Panc1 (cell line): ENCODE measurements around the gene RCSD1.

ENCODE experiments used
- POLR2AphosphoS5 ChIP-seq: IDR thresholded peaks from 2 replicates; pipeline ENCODE4 v1.6.1; 2012; ENCODE audit warnings: mild to moderate bottlenecking, low read depth, low read length, moderate library complexity
- SIN3A ChIP-seq: IDR thresholded peaks from 2 replicates; pipeline ENCODE4 v1.6.1; 2012; ENCODE audit warnings: low read depth, mild to moderate bottlenecking, low read length, moderate library complexity, borderline replicate concordance; ENCODE audit not compliant: insufficient read depth
- TCF7L2 ChIP-seq: IDR thresholded peaks from 2 replicates; pipeline ENCODE4 v1.6.1; 2011; ENCODE audit warnings: mild to moderate bottlenecking, low read depth, low read length, inconsistent platforms
- TF ChIP-seq, protein P1 (sequence below): fragments of 450-650 bp; IDR thresholded peaks from 2 replicates; pipeline ENCODE4 v1.5.1; 2017; ENCODE audit warnings: mild to moderate bottlenecking
- TF ChIP-seq, protein P2 (sequence below), 2 experiments: IDR thresholded peaks; 2 replicates each; pipeline ENCODE4 v1.6.1; 2011 to 2012; ENCODE audit warnings: low read depth in 2 of 2, control low read depth in 1 of 2, low read length in 1 of 2, mild to moderate bottlenecking in 1 of 2, moderate library complexity in 1 of 2; ENCODE audit not compliant: insufficient read depth in 1 of 2

DNA sequence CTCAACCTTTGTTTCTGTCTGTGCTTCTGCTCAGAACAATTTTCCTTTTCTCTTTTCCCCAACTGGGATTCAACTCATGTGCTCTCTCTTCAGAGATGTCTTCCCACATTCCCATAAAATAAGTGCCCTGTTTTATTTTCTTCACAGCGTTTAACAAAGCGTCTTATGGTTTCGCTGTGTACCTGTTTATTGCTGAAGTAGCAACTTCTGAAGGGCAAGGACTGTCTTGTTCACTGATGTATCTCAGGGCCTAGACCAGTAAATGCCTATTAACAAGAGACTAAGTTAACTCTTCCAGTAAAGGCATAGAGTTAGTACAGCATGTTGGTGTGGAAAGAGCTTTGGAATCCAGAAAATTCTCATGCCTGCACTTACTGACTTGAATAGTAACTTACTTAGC is 48.8 kb downstream of the RCSD1 start:
- TF ChIP-seq, protein P1, sequence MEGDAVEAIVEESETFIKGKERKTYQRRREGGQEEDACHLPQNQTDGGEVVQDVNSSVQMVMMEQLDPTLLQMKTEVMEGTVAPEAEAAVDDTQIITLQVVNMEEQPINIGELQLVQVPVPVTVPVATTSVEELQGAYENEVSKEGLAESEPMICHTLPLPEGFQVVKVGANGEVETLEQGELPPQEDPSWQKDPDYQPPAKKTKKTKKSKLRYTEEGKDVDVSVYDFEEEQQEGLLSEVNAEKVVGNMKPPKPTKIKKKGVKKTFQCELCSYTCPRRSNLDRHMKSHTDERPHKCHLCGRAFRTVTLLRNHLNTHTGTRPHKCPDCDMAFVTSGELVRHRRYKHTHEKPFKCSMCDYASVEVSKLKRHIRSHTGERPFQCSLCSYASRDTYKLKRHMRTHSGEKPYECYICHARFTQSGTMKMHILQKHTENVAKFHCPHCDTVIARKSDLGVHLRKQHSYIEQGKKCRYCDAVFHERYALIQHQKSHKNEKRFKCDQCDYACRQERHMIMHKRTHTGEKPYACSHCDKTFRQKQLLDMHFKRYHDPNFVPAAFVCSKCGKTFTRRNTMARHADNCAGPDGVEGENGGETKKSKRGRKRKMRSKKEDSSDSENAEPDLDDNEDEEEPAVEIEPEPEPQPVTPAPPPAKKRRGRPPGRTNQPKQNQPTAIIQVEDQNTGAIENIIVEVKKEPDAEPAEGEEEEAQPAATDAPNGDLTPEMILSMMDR, result no peak
- TF ChIP-seq, protein P2, sequence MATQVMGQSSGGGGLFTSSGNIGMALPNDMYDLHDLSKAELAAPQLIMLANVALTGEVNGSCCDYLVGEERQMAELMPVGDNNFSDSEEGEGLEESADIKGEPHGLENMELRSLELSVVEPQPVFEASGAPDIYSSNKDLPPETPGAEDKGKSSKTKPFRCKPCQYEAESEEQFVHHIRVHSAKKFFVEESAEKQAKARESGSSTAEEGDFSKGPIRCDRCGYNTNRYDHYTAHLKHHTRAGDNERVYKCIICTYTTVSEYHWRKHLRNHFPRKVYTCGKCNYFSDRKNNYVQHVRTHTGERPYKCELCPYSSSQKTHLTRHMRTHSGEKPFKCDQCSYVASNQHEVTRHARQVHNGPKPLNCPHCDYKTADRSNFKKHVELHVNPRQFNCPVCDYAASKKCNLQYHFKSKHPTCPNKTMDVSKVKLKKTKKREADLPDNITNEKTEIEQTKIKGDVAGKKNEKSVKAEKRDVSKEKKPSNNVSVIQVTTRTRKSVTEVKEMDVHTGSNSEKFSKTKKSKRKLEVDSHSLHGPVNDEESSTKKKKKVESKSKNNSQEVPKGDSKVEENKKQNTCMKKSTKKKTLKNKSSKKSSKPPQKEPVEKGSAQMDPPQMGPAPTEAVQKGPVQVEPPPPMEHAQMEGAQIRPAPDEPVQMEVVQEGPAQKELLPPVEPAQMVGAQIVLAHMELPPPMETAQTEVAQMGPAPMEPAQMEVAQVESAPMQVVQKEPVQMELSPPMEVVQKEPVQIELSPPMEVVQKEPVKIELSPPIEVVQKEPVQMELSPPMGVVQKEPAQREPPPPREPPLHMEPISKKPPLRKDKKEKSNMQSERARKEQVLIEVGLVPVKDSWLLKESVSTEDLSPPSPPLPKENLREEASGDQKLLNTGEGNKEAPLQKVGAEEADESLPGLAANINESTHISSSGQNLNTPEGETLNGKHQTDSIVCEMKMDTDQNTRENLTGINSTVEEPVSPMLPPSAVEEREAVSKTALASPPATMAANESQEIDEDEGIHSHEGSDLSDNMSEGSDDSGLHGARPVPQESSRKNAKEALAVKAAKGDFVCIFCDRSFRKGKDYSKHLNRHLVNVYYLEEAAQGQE (IDR thresholded peaks at IDR 0.05; ENCODE audit: insufficient read depth in 1 of 2, low read depth in 2 of 2, low read length in 1 of 2), result no peak
- TF ChIP-seq POLR2AphosphoS5 (no peak), SIN3A (no peak), TCF7L2 (no peak)
